ENCODE data around the gene GRXCR1.

DNA sequence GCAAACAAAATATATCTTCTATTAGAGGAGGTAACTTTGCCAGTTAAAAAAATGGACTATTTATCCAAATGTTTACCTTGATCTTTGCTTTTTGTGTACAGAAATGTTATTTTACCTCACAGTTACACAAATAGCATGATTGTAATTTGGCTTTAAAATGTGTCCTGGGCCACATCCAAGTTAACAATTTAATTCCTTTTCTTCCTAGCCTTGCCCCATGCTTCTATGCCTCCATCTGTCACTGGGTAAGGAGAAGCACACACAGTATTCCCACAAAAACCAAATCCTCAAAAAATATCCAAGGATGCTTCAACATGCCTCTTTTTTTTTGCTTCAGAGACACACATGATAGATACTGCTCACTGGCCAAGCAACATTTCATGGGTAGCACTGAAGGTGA lies 30.9 kb downstream of the GRXCR1 start:
- TF ChIP-seq, protein P1, sequence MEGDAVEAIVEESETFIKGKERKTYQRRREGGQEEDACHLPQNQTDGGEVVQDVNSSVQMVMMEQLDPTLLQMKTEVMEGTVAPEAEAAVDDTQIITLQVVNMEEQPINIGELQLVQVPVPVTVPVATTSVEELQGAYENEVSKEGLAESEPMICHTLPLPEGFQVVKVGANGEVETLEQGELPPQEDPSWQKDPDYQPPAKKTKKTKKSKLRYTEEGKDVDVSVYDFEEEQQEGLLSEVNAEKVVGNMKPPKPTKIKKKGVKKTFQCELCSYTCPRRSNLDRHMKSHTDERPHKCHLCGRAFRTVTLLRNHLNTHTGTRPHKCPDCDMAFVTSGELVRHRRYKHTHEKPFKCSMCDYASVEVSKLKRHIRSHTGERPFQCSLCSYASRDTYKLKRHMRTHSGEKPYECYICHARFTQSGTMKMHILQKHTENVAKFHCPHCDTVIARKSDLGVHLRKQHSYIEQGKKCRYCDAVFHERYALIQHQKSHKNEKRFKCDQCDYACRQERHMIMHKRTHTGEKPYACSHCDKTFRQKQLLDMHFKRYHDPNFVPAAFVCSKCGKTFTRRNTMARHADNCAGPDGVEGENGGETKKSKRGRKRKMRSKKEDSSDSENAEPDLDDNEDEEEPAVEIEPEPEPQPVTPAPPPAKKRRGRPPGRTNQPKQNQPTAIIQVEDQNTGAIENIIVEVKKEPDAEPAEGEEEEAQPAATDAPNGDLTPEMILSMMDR (IDR thresholded peaks at IDR 0.05): no peak
- TF ChIP-seq ZFX (IDR thresholded peaks at IDR 0.05; ENCODE audit: borderline replicate concordance): no peak

Measured in 22Rv1 (cell line).